ENCODE data around the gene FSTL5.

- TF ChIP-seq CTCF (IDR thresholded peaks at IDR 0.05): no peak
- TF ChIP-seq POLR2A (IDR thresholded peaks at IDR 0.05): no peak
Observed at GRCh38 chr4:162016991-162017390, 146.8 kb downstream of the FSTL5 start.
